Middle frontal gyrus (tissue), 1 donor: ENCODE results near the gene NAV2.
A peak's percentile ranks its signal among the peaks of the same experiment; 100 is the strongest.

Experiments
- DNase-seq: peaks from one replicate; pipeline ENCODE4 v3.0.0-alpha.2; 2015; ENCODE audit warnings: low spot score; ENCODE audit errors: extremely low spot score

The NAV2 gene

GRCh38 chr11:19864141-19865140 lies 151.8 kb downstream of the NAV2 start:
- DNase-seq: no peak

DNA sequence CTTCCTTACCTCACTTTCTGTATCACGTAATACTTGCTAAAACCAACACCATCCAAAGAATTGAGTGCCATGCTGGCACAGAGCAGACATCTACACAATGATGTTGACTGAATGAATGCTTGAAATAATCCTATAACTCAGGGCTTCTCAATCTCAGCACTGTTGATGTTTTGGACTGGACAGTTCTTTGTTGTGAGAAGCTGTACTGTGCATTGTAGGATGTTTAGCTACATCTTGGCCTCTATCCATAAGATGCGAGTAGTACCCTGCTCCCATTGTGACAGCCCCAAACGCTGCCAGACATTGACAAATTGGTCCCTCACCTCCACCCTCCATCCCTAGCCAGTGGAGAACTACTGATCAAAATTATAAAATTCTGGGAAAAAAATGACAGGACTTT lies 153.4 kb downstream of the NAV2 start:
- DNase-seq: no peak

GRCh38 chr11:19866521-19866920 lies 153.9 kb downstream of the NAV2 start:
- DNase-seq: peak; percentile 13

DNA sequence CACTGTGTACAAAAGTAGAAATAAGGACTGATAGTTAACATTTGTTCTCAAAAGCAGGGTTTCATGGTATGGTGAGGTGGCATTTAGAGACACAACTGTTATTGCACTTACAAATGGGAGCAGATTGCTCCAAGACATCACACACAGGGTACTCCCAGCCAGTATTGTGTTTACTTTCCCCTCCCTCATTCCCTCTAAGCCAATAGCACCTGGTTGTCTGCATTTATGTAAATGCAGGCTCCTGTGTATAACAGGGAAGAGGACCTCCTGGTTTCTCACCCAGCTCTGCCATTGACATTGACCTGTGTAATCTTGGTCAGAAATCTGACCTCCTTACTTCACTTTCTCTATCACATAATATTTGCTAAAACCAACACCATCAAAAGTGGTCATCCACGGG lies 154.4 kb downstream of the NAV2 start:
- DNase-seq: no peak

- DNase-seq: no peak
Observed at GRCh38 chr11:19868281-19868821, 155.7 kb downstream of the NAV2 start.

DNA sequence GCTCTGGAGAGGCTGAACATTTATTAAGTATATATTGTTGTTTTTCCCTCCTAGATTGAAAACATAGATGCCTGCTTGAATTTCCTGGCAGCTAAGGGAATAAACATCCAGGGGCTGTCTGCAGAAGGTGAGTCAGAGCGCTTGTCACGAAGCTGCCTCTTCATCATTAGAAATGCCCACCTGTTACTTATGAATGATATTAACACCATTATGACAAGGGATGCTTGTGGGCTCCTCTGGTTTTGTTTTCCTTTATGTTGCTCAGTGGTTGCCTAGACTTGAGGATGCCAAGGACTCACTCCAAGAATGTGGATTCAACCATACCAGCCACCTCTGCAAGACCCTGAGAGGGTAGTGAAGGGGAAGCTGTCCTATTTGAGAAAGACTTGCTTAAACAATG lies 156.2 kb downstream of the NAV2 start:
- no peak for DNase-seq

DNA sequence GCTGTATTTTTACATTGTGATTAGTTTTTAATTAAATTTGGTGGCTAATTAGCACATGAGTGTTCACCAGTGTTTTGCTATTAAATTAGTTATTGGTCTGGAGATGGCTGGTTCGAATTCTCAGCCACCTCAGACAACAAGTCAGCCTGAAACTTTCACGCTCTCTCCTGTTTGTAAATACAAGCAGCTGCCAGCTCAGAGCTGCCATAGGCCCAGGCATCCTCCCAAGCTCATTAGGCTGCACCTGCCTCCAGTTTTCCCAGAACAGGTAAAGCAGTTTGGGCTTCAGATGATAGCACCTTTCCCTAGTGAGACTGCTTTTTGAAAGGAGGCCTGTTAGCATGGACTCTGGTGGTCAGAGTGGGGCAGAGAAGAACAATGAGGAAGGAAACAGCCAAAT lies 156.8 kb downstream of the NAV2 start:
- no peak for DNase-seq

GRCh38 chr11:19869946-19870589 lies 157.4 kb downstream of the NAV2 start:
- DNase-seq: no peak

- no peak for DNase-seq
Observed at GRCh38 chr11:19871531-19871930, 158.9 kb downstream of the NAV2 start.

DNA sequence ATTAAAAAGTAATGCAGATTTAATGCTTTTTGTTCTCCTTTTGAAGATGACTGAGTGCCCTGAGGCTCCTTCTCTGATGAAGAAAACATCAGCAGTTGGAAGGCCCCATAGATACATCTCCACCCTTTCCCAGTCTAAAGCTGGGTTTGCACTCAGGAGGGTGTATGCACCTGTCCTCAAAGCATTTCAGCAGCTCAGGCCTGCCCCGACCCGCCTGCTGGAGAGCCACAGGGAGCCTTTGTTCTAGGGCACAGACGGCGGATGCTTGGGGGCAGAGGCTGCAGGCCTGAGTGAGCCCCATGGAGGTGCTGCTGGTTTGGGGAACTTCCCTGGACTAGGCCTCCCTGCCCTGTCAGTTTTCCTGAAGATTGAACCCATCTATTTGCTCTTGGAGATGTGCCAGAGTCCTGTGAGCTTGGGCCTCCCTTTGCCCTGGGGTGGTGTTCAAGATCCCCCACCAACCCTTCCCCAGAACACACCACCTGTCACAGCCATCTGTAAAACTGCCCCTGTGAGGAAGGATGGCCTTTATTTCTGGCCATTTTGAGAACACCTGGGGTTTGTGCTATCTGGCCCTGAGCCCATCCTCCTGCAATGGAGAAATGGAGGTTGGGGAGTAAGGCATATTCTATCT lies 160.0 kb downstream of the NAV2 start:
- no peak for DNase-seq

DNA sequence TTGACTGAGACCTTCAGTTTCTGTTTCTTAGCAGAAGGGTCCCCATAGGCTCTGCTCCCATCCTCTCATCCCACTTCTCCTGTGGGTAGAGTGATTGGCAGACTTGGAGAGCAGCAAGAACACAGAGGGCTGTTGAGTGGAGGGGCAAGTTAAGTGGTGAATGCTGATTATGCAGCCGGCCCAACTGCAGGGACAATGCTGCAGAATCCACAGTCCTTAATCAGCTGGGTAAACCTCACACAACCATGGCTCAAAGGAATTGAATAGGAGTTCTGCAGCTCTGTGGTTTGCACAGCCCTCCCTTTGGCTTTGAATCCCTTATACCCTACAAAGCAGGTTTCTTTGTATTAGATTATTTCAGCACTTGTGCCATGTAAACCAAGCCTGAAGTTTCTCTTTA lies 161.1 kb downstream of the NAV2 start:
- DNase-seq: no peak

- DNase-seq: no peak
Observed at GRCh38 chr11:19874266-19874665, 161.6 kb downstream of the NAV2 start.

DNA sequence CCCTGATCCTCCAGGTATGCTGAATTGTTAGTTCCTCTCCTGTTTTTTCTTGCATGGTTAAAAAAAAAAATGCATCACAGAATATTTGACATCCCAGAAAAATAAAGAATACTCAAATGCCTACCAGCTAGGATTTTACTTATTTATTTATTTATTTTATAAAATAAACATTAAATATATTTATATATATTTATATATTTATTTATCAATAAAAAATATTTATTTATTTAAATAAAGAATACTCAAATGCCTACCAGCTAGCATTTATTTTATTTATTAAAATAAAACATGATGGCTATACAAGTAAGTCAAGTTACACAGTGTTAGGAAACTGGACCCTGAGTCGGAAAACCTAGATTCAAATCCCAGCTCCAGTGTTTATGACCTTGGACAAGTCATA lies 164.1 kb downstream of the NAV2 start:
- no peak for DNase-seq

DNA sequence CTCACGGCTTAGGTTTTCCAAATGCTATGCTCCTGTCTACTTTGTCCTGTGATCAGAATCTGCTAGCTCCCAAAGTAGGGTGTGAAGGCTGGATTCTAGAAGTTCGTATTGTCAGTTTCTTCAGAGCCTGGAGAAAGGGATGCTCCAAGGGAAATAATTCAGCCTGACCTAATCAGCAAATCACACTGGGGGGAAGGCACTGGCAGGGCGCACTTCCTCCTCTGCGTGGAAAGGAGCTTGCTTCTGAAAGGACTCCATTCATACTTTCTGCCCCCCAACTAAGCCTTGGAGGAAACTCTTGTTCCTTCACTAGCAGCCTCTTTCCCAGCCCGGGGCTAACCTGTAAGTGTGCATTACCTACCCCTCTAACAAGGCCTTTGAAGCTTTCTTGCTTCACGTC lies 165.9 kb downstream of the NAV2 start:
- DNase-seq: no peak

DNA sequence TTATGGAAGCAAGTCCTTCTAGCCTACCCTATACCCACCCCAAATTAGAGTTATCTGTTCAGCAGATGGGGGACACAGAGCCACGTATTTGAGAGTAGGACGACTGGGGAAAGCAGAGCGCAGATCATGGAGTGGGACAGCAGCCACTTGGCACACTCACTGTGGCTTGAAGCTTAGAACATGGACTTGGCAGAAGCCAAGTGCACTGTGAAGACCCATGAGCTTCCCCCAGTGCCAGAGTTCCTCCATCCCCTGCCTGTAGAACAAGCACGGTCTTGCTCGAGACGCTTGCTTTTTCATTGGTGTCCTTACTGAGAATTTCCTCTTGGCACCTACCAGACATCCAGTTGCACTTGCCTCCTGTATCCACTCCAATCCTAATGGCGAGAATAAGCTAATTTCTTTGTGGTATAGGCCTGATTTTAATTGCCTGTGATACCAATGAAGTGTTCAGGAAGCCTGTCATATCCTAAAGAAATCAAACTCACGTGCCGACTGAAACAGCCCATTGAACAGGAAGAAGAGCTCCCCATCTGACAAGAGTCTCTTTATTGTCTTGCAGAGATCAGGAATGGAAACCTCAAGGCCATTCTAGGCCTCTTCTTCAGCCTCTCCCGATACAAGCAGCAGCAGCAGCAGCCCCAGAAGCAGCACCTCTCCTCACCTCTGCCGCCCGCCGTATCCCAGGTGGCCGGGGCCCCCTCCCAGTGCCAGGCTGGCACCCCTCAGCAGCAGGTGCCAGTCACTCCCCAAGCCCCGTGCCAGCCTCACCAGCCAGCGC lies 166.9 kb downstream of the NAV2 start:
- no peak for DNase-seq

DNA sequence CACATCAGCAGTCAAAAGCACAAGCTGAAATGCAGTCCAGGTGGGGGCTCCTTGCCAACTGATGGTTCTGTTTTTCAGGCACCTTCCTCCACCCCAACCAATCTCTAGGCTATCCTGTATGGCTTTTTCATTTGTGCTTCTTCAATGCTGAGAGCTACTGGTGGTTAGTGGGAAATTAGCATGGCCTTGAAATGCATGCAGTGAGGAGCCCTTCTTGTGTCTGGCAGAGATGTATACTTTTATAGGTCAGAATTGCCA lies 167.4 kb downstream of the NAV2 start:
- DNase-seq: no peak

DNA sequence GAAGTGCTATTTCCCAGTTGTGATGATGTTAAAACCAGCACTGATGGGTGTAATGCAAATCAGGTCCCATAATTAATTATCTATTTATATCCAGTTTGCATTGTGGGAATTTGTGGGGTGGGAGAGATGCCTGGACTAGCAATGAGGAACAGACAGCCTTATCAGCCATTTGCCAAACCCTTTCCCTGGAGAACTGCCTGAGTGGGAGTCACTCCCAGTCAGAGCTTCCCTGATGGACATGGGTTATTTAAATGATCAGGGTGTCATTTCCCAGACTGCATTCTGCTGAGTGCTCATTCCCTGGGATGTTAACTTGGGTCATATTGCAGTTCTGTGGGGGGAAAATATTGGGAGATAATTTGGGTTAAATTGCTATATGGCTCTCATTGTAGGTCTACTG lies 168.5 kb downstream of the NAV2 start:
- DNase-seq: no peak

DNA sequence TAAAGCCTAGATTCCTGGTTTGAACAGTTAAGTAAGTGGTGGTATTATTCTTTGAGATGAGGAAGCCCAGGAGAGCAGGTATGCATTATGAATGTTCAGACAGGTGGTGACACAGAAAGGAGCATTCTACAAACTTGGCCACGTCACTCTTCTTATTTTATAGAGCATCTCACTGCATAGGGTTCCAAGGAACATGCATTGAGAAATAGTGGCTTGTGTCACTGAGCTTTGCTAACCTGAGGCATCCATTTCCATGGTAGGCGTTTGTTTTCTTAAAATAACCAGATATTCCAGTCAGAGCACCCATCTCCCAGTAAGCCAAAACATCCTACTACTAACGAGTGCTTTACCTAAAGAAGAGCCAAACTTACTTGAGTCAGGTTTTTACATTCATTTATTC lies 169.7 kb downstream of the NAV2 start:
- DNase-seq: no peak

DNA sequence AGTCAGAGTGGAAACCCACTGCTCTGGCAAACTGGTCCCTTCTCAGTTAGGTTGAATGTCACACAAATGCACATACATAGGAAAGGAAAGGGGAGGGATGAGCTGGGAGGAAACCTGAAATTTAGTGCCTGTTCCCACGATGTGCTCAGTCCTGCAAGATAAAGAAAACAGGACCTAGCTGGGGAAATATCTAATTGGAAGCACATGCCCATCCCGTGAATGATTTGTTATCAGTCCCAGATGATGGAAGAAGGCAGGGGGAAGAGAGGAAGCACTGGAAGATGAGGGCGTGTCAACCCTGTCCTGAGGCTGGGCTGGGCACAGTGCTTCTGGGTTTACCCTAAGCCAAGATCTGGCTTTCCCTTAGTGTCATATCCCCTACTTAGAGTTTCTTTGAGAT lies 173.9 kb downstream of the NAV2 start:
- DNase-seq: no peak

DNA sequence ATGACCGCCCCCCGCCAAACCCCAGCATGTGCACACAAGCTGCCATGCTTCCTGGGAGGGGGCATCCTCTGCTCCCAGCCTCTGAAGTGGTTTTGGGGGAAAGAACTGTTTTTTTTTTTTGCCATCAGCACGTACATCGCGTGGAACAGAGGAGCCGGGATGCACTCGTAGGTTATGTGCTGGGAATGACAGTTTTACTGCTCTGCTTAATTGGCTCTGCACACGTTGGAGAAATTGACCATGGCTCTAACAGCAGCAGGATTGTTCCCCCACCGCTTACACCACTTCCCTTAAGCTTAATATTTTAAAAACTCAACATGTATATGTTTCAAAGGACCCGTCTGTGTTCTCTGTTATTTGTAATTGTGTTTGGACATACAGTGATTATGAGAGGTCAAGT lies 175.2 kb downstream of the NAV2 start:
- DNase-seq: no peak

DNA sequence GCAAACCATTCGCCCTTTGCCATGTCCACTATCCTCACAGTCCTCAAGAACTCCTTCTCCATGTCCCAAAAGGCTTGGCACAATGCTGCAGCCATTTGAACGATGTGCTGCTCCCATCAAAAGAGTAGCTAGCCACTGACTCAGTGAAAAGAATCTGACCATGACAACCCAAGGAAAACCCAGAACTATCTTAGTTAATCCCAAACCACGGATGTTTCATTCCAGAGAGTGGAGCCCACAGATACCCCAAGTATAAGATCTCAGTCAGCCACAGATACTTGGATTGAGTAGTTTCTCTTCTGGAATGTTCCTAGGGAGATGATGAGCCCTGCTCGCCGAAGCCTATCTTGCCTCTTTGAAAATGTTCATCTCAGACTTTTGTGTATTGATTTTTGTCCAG lies 176.9 kb downstream of the NAV2 start:
- no peak for DNase-seq

DNA sequence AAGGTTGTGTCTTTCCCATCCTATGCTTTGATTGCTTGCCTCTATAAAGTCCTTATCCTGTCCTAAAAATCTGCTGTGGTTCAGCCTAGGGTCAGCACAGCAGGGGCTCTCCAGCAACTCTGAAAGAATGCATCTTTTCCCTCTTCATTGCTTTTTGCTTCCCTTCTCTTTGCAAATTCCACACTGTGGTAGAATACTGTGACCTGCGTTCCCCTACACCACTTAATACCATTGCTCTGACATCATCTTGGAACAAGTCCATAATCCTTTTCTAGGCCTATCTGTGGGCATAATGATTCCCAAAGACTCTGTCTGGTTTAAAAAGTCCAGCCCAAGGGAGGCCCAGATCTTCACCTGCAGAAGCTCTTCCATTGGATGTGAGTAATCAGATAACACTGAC lies 177.7 kb downstream of the NAV2 start:
- no peak for DNase-seq
